Measurements from ENCODE around the gene GDPGP1. TPM values are rescaled to one million over a fixed set of nuclear protein-coding genes. Genes with fewer than 3 reads are reported as not detected.
A peak's percentile ranks its signal among the peaks of the same experiment; 100 is the strongest.

Gene GDPGP1
- total and polyA plus RNA-seq, 10 of the 15 experiments (the other 5 are each of a cell fraction or from before 2014, with no cell fraction given) = 0.68 to 8.9 (median 3.0) TPM

DNA sequence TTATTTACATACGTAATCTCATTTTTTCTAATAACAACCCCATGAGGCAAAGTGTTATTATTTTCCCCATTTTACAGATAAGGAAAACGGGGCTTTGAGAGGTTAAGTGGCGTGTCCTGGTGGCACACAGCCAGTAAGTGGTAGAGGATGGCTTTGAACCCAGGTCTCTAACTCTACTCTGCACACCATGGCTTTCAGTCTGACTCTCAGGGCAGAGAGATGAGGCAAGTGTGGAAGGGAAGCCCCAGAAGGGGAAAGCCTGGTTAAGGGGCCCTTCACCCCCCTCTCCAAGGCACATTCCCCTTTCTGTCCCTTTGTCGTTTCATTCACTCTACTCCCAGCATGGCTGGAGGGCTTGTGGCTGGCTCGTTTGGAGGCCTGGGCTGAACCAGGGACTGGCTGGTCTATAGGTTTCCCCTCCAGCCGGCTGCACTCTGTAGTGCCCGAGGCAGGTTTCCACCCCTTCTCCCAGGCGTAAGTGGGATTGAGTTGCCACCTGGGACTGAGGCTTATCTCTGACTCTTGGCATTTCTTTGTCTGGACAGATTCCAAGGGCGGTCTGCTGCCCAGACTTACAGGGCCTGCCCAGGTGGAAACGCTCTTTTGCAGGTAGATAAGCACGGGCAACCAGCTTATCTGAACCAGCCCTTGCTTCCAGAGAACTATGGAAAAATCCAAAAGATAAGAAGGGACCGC, 20.7 kb upstream of the GDPGP1 start:
- no peak overlapping the region for H3K4me2 ChIP-seq (ENCODE audit: control insufficient read depth, insufficient read depth)
- H3K9me3 ChIP-seq (replicated peaks; ENCODE audit: control insufficient read depth, insufficient read depth, low read length) = no peaks in the 10 kb centered on the region
- no peak overlapping the region for H3K27ac ChIP-seq (ENCODE audit: control insufficient read depth, insufficient read depth)
- no peaks in the 10 kb centered on the region; a peak in 1 of 4 replicates for H3K36me3 ChIP-seq (ENCODE audit: control insufficient read depth in 2 of 2, insufficient read depth in 2 of 2, low read length in 1 of 2)
- H3K4me3 ChIP-seq = no peak overlapping the region
- H3K9ac ChIP-seq (ENCODE audit: control insufficient read depth, insufficient read depth, low read length) = no peak overlapping the region
- no peaks in the 10 kb centered on the region for H3K27me3 ChIP-seq (replicated peaks in 1 of 2; ENCODE audit: control insufficient read depth in 2 of 2, insufficient read depth in 2 of 2, low read length in 1 of 2)
- POLR2A ChIA-PET = interaction anchor here (0.9 to 1.5 kb wide), 3 partner anchors 12 to 55 kb away, joined by 4 to 5 read pairs (median 4); partner anchors contain the start of gene SEMA4B
- H3K79me2 ChIP-seq (ENCODE audit: control insufficient read depth, insufficient read depth, low read length) = no peaks in the 10 kb centered on the region; the same call in none of the 2 replicates
- WGBS (ENCODE audit: insufficient coverage, insufficient replicate concordance, low lambda C conversion rate, missing lambda C conversion rate) = 70% methylated on average over 12 of the region's 12 CpGs
- DNase-seq (ENCODE audit: low read depth, low spot score) = no peak
- RAD21 ChIA-PET (ENCODE audit: unreplicated experiment) = interaction anchor here (1.0 to 1.2 kb wide), 3 partner anchors 13 to 51 kb away, joined by 3 to 5 read pairs (median 5); no protein-coding TSS in a partner anchor
- peak; percentile 57 for ATAC-seq
- in situ Hi-C loops (cut with MboI) = no loop called here
- peaks cover 25% of the 10 kb centered on the region for H3K4me1 ChIP-seq (ENCODE audit: control insufficient read depth, insufficient read depth, low read length)
- no peaks in the 10 kb centered on the region for H4K20me1 ChIP-seq (ENCODE audit: control insufficient read depth, insufficient read depth)
- CTCF ChIA-PET = interaction anchor here (1.0 to 2.0 kb wide), 7 partner anchors 8 to 70 kb away, joined by 3 to 8 read pairs (median 3); partner anchors contain the start of gene SEMA4B
- intact Hi-C loops (cut with micrococcal nuclease; ENCODE audit: unreplicated experiment) = no loop called here
- no peak for FAIRE-seq
- SMC1A ChIA-PET (ENCODE audit: uncharacterized antibody, unreplicated experiment) = interaction anchor here (0.8 to 4.9 kb wide), 2 partner anchors 13 to 65 kb away, joined by 3 to 20 read pairs; partner anchors contain the start of gene SEMA4B
- TF ChIP-seq, protein P1, sequence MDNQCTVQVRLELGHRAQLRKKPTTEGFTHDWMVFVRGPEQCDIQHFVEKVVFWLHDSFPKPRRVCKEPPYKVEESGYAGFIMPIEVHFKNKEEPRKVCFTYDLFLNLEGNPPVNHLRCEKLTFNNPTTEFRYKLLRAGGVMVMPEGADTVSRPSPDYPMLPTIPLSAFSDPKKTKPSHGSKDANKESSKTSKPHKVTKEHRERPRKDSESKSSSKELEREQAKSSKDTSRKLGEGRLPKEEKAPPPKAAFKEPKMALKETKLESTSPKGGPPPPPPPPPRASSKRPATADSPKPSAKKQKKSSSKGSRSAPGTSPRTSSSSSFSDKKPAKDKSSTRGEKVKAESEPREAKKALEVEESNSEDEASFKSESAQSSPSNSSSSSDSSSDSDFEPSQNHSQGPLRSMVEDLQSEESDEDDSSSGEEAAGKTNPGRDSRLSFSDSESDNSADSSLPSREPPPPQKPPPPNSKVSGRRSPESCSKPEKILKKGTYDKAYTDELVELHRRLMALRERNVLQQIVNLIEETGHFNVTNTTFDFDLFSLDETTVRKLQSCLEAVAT (IDR thresholded peaks at IDR 0.05) = no peak
- TF ChIP-seq, protein P2, sequence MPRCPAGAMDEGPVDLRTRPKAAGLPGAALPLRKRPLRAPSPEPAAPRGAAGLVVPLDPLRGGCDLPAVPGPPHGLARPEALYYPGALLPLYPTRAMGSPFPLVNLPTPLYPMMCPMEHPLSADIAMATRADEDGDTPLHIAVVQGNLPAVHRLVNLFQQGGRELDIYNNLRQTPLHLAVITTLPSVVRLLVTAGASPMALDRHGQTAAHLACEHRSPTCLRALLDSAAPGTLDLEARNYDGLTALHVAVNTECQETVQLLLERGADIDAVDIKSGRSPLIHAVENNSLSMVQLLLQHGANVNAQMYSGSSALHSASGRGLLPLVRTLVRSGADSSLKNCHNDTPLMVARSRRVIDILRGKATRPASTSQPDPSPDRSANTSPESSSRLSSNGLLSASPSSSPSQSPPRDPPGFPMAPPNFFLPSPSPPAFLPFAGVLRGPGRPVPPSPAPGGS (IDR thresholded peaks at IDR 0.05; ENCODE audit: borderline replicate concordance, insufficient read depth, low read depth, low read length, poor library complexity, severe bottlenecking) = peak; percentile 3
- TF ChIP-seq BACH1 (IDR thresholded peaks at IDR 0.05; ENCODE audit: borderline replicate concordance) (no peak), EED (IDR thresholded peaks at IDR 0.05; ENCODE audit: low read depth) (0 out of 2 replicates have a peak, but pooled peaks have one; percentile 46), JUNB (IDR thresholded peaks at IDR 0.05) (peak; percentile 63), IKZF1 (conservative IDR thresholded peaks at IDR 0.05) (peak; percentile 23; the same call in 1 of the 2 replicates), ETV6 (conservative IDR thresholded peaks at IDR 0.05 in 1 of 2, IDR thresholded peaks at IDR 0.05 in 1 of 2; ENCODE audit: borderline replicate concordance in 1 of 2, low read depth in 1 of 2) (0 out of 4 replicates have a peak, but pooled peaks of 1 of the 2 experiments have one; percentile 21)
- H2AFZ ChIP-seq (ENCODE audit: control insufficient read depth, low read depth, low read length) = no peak overlapping the region; the same call in 1 of the 2 replicates
- BruUV-seq (replicated peaks) = no TSS peak
